GM06990 (cell line): ENCODE data around the gene IST1.

Experiments
- DNase-seq: peaks from one replicate; pipeline ENCODE4 v3.0.0-alpha.2; 2011; ENCODE audit not compliant: insufficient read length; ENCODE audit errors: extremely low read depth
- H3K27me3 ChIP-seq: replicated peaks from 2 replicates; pipeline ENCODE4 v1.6.0; 2011; ENCODE audit warnings: low read length; ENCODE audit not compliant: control insufficient read depth, insufficient read depth
- H3K36me3 ChIP-seq: 2 replicates; pipeline ENCODE4 v1.5.1; 2011; ENCODE audit warnings: low read length; ENCODE audit not compliant: control insufficient read depth, insufficient read depth
- H3K4me3 ChIP-seq: replicated peaks from 2 replicates; pipeline ENCODE4 v1.5.1; 2011; ENCODE audit warnings: low read depth, mild to moderate bottlenecking, control low read depth, low read length
- TF ChIP-seq, protein P1 (sequence below): IDR thresholded peaks from 2 replicates; pipeline ENCODE4 v1.5.1; 2011; ENCODE audit warnings: low read length, control low read depth, mild to moderate bottlenecking, inconsistent platforms; ENCODE audit not compliant: insufficient read depth, poor library complexity, severe bottlenecking

Gene IST1

GRCh38 chr16:71894921-71895678, at the start of gene IST1:
Gene IST1 (plus strand): TSS chr16:71895531. CDS start chr16:71915641, 20,110 bp downstream.
- no peaks in the 10 kb centered on the region for H3K27me3 ChIP-seq
- H3K4me3 ChIP-seq = peak within 1 kb of the TSS; percentile 93
- TF ChIP-seq, protein P1, sequence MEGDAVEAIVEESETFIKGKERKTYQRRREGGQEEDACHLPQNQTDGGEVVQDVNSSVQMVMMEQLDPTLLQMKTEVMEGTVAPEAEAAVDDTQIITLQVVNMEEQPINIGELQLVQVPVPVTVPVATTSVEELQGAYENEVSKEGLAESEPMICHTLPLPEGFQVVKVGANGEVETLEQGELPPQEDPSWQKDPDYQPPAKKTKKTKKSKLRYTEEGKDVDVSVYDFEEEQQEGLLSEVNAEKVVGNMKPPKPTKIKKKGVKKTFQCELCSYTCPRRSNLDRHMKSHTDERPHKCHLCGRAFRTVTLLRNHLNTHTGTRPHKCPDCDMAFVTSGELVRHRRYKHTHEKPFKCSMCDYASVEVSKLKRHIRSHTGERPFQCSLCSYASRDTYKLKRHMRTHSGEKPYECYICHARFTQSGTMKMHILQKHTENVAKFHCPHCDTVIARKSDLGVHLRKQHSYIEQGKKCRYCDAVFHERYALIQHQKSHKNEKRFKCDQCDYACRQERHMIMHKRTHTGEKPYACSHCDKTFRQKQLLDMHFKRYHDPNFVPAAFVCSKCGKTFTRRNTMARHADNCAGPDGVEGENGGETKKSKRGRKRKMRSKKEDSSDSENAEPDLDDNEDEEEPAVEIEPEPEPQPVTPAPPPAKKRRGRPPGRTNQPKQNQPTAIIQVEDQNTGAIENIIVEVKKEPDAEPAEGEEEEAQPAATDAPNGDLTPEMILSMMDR = no peak
- DNase-seq = peak; percentile 99
- no peaks in the 10 kb centered on the region for H3K36me3 ChIP-seq

GRCh38 chr16:71845639-71846430, 49.5 kb upstream of the IST1 start, which contains the start of gene ATXN1L:
Gene ATXN1L (plus strand): TSS chr16:71845976. CDS start chr16:71849741, 3,765 bp downstream.
- Histone ChIP-seq H3K4me3 (peak within 1 kb of the TSS; percentile 96), H3K36me3 (peaks cover 14% of the 10 kb centered on the region), H3K27me3 (no peaks in the 10 kb centered on the region)
- TF ChIP-seq, protein P1 = no peak
- peak; percentile 95 for DNase-seq

GRCh38 chr16:71846431-71846830, 48.9 kb upstream of the IST1 start:
- no peak for DNase-seq

GRCh38 chr16:71847096-71847495, 48.2 kb upstream of the IST1 start:
- no peak for DNase-seq
- peak overlapping the region; percentile 96 for H3K4me3 ChIP-seq
- H3K36me3 ChIP-seq = peaks cover 21% of the 10 kb centered on the region
- no peaks in the 10 kb centered on the region for H3K27me3 ChIP-seq
- TF ChIP-seq, protein P1 = no peak

More at GRCh38 chr16:71846431-71846830, 48.9 kb upstream of the IST1 start:
- Histone ChIP-seq H3K4me3 (peak overlapping the region; percentile 96), H3K27me3 (no peaks in the 10 kb centered on the region), H3K36me3 (peaks cover 19% of the 10 kb centered on the region)
- TF ChIP-seq, protein P1 = no peak

- TF ChIP-seq, protein P1 = no peak
- no peak for DNase-seq
- peaks cover 21% of the 10 kb centered on the region for H3K36me3 ChIP-seq
- no peaks in the 10 kb centered on the region for H3K27me3 ChIP-seq
- H3K4me3 ChIP-seq = no peak overlapping the region
Observed at GRCh38 chr16:71848622-71849021, 46.7 kb upstream of the IST1 start.
